HG03066 (cell line): ENCODE measurements around the gene INHBE.
"Not testable (repeated sequence)": the region's sequence is repeated elsewhere in the genome, so short reads cannot be mapped to it uniquely, and the experiment has no call there.

ENCODE experiments used
- ATAC-seq: cut with Tn5 transposase; IDR thresholded peaks from one replicate; pipeline ENCODE4 v1.9.1; 2021; ENCODE audit warnings: low read depth; ENCODE audit not compliant: unreplicated experiment

Gene INHBE, protein sequence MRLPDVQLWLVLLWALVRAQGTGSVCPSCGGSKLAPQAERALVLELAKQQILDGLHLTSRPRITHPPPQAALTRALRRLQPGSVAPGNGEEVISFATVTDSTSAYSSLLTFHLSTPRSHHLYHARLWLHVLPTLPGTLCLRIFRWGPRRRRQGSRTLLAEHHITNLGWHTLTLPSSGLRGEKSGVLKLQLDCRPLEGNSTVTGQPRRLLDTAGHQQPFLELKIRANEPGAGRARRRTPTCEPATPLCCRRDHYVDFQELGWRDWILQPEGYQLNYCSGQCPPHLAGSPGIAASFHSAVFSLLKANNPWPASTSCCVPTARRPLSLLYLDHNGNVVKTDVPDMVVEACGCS

GRCh38 chr12:57454566-57455373 is at the start of gene INHBE:
TSS of gene INHBE (plus strand) at chr12:57455307. CDS start at chr12:57455537, 230 bp downstream.
- no peak for ATAC-seq

GRCh38 chr12:57410534-57410933 is 44.6 kb upstream of the INHBE start:
- ATAC-seq = no peak

DNA sequence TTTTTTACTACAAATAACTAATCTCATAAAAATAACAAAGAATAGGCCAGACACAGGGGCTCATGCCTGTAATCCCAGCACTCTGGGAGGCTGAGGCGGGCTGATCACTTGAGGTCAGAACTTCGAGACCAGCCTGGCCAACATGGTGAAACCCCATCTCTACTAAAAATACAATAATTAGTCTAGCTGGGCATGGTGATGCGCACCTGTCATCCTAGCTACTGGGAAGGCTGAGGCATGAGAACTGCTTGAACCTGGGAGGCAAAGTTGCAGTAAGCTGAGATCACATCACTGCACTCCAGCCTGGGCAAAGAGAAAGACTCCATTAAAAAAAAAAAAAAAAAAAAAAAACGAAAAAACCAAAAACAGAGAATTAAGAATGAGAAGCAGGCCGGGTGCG is 40.9 kb upstream of the INHBE start:
- ATAC-seq = not testable (repeated sequence)

- ATAC-seq = no peak
Measured at GRCh38 chr12:57415088-57415487, 40.0 kb upstream of the INHBE start.

- no peak for ATAC-seq
Measured at GRCh38 chr12:57416039-57416996, 38.8 kb upstream of the INHBE start.

DNA sequence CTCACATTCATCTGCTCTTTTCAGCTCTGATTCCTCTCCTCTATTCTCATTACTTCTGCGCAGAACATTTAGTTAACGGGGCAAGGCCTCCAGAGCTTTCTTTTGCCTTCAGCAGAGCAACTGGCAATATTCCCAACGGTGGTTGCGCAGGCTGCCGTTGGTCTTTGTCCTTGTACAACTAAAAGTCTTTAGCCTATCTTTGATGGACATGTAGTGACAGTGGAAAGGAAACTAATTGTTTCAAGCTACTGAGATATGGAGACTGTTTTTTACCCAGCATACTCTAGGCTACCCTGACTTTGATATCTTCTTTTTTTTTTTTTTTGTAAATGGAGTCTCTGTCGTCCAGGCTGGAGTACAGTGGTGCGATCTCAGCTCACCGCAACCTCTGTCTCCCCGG is 36.9 kb upstream of the INHBE start:
- no peak for ATAC-seq

DNA sequence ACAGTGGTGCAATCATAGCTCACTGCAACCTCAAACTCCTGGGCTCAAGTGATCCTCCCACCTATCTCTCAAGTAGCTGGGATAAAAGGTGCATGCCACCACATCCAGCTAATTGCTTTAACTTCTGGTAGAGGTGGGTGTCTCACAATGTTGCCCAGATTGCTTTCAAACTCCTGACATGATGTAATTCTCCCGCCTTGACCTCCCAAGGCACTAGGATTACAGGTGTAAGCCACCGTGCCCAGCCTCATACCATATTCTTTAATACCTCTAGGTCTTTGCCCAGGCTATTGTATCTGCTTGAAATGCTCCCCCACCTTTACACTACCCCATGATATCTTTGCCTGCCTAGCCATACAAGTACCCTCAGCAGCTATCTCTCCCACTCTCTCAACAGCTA is 35.6 kb upstream of the INHBE start:
- ATAC-seq = no peak

GRCh38 chr12:57420482-57420881 is 34.6 kb upstream of the INHBE start:
- ATAC-seq = no peak

GRCh38 chr12:57426948-57427347 is 28.2 kb upstream of the INHBE start:
- ATAC-seq = not testable (repeated sequence)

DNA sequence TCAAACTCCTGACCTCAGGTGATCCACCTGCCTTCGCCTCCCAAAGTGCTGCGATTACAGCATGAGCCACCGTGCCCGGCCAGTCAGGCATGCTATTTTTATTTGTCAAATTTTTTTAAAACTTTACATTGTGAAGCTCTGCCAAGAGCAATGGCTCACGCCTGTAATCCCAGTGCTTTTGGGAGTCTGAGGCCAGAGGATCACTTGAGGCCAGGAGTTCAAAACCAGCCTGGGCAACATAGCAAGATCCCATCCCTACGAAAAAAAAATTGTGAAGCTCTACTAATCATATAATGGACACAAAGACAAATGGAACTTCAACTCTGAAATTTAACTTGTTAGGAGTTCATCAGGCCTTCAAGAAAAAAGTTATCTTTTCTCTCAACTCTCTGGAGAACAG is 26.1 kb upstream of the INHBE start:
- no peak for ATAC-seq

DNA sequence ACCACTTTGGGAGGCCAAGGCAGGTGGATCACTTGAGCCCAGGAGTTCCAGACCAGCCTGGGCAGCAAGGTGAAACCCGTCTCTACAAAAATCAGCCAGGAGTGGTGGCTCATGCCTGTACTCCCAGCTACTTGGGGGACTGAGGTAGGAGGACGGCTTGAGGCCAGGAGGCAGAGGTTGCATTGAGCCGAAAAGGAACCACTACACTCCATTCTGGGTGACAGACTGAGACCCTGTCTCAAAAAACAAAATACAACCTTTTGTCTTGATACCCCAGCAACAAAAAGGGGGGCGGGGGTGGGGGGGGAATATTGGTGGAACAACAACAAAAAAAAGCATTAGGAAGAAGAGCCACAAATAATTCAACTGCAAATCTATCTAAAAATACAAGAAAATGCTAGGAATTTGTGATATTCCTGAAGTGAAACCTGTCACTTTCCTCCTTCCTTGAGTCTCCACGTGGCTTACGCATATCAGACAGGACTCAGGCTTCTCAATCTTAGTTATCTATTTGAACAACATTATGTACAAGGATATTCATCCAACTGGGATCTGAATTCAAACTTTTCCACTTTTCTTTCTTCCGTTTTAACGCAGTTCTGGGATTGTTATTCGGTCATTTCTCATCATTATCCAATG is 25.5 kb upstream of the INHBE start:
- no peak for ATAC-seq

GRCh38 chr12:57430112-57430930 is 24.8 kb upstream of the INHBE start:
- peak; percentile 49 for ATAC-seq

DNA sequence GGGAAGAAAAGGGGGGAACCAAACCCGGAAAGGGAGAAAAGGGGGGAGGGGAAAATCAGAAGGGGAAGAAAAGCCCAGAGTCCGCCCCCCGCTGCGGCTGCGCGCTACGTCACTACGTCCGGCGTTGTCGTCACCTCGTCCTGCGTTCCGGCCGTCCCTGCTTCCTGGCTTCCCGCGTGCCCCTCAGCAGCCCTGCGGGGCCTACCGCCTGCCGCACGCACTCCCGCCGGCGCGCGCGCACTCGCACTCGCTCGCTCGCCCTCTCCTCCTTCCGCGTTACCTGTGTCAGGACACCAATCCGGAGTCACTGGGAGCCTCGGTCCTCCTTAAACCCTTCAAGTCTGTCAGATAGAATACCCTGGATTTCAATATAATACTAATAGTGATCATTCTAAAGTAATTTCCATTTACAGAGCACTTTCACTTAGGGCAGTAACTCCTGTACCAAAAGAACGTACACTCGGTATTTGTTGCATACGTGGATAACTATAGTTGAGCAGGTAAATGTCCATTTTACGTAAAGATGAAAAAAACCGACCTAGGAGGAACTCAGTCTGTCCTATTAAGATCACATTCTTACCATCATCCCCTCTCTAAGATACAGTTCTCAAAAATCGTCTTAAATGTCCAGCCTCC is 24.1 kb upstream of the INHBE start, which contains the start of gene R3HDM2:
R3HDM2 (minus strand) TSS at position 113 of the 636 bp plus-strand sequence. CDS start 120,615 bp downstream, outside the sequence.
- peak; percentile 92 for ATAC-seq

DNA sequence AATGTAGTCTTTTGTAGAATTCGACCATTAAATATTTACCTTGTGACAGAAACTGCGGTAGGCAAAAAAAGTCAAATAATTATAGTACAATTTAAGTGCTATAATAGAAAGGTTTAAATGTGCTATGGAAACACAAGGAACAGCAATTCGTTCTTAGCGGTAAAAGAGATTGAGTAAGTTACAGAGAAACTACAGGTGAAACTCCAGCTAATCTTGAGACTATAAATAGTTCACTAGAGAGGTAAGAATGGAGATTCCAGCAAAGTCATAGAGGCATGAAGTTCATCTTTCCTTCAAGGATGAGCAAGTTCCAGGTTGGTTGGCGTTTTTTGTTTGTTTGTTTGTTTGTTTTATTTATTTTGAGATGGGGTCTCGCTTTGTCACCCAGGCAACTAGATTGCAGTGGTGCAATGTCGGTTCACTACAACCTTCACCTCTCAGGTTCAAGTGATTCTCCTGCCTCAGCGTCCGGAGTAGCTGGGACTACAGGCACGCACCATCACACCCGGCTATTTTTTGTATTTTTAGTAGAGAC is 23.4 kb upstream of the INHBE start:
- ATAC-seq = no peak

DNA sequence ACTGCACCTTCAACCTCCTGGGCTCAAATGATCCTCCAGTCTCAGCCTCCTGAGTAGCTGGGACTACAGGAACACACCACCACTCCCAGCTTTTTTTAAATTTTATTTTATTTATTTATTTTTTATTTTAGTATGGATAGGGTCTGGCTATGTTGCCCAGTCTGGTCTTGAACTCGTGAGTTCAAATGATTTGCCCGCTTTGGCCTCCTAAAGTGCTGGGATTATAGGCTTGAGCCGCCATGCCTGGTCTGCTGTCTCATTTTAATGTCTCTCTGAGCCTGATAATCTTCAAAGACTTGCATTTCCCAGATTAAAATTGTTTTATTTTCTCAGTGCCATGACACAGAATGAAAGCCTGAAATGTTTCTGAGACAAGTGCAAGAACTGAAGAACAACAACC is 21.7 kb upstream of the INHBE start:
- no peak for ATAC-seq

DNA sequence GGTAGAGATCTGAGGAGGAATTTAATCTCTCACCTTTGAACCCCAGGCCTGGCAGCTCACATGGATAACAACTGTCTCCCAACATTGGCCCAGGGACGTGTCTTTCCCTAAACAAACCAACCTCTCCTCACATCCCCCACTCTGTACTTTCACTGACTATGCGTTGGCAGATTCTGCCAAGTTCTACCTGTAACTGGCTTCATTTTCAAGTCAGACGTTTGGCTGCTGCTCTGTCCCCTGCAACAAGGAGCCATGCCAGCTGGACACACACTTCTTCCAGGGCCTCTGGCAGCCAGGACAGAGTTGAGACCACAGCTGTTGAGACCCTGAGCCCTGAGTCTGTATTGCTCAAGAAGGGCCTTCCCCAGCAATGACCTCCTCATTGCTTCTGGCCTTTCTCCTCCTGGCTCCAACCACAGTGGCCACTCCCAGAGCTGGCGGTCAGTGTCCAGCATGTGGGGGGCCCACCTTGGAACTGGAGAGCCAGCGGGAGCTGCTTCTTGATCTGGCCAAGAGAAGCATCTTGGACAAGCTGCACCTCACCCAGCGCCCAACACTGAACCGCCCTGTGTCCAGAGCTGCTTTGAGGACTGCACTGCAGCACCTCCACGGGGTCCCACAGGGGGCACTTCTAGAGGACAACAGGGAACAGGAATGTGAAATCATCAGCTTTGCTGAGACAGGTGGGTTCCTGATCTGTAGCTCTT is 20.4 kb upstream of the INHBE start, which contains the start of gene INHBC:
INHBC (plus strand) TSS at position 268 of the 707 bp plus-strand sequence; CDS start at position 371, 103 bp downstream.
- no peak for ATAC-seq

- no peak for ATAC-seq
Measured at GRCh38 chr12:57435293-57435692, 19.8 kb upstream of the INHBE start.

GRCh38 chr12:57438400-57438799 is 16.7 kb upstream of the INHBE start:
- ATAC-seq = no peak
